ENCODE data around the gene ATF7.

The ATF7 gene

DNA sequence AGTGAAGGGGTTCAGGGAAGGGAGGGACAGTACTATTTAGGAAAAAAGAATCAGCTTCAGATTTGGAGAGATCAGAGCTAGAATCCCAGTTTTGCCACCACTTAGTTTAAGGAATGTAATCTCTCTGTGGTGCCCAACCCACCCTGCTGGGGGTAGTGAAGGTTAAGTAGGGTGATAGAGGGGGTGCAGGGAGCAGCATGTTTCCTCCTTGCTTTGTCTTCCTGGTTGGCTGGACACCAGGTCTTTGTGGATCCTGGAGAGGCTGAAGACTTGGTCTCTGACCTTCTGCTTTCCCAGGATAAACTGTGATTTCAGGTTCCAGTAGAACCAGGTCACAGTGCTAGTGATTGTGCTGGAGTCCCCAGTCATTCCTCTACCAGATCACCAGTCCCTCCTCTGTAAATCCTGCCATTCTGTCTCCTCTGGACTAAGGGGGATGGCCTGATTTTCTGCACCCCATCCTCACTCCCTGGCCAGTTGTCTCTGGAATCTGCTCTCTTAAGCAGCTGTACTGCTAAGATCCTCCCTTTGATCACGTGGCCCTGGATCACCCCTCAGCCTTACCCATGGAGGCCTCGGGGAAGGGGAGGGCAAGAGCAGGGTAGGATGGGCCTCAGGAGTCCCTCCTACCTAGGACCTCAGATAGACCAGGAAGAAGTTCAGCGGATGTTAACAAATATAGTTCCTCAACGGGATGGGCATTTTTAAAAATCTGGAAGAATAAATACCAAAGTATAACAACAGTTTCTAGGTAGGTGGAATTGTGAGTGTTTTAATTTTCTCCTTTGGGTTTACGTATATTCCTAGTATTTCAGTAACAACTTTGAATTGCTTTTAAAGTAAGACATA lies 130.1 kb downstream of the ATF7 start:
- Mint-ChIP-seq H3K36me3 (ENCODE audit: insufficient read depth) (peaks cover 23% of the 10 kb centered on the region), H3K27me3 (no peaks in the 10 kb centered on the region), H3K4me3 (no peak overlapping the region), H3K27ac (ENCODE audit: low read depth) (no peak overlapping the region), H3K4me1 (peaks cover 51% of the 10 kb centered on the region), H3K9me3 (no peaks in the 10 kb centered on the region)
- DNase-seq (ENCODE audit: low spot score in 2 of 2): no peak
- no peak for ATAC-seq (replicated peaks; ENCODE audit: extremely low read depth, poor library complexity, severe bottlenecking)

DNA sequence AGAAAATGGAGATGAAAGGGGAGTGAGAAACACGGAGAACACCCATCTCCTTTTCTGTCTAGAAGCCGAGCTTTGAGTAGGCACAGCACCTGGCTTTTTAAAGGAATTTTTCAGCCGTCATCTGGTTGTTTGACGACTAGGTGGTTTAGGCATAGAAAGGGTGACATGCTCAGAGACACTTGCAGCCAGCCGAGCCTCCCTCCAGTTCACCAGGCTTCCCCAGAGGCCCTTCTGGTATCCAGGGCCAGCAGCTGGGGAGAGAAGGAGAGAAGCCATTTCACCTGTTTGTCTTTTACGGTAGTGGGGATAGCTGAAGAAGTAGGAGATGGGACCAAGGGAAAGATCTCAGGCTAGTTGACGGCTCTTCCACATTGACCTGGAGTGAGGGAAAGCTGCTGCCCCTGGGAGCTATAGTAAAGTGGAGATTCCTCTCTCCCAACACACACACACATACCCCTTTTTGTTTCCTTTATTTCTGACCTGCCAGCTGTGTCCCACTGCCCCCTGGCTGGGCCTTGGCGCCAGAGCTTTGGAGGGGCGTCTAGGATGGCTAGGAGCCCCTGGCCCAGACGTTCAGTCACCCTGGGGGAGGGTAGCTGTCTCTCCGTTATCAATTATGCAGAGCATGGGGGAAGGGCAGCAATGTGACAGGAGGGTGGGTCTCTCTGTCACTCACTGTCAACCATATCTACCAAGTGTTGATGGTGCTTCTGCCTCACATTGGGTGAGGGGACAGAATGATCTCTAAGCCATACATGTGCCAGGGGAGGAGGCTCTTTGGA lies 132.4 kb downstream of the ATF7 start:
- peak; percentile 10 for ATAC-seq (replicated peaks; ENCODE audit: extremely low read depth, poor library complexity, severe bottlenecking)
- peaks cover 37% of the 10 kb centered on the region for H3K4me1 Mint-ChIP-seq
- DNase-seq (ENCODE audit: low spot score in 2 of 2): no peak
- no peaks in the 10 kb centered on the region for H3K27me3 Mint-ChIP-seq
- peak overlapping the region; percentile 82 for H3K4me3 Mint-ChIP-seq
- H3K9me3 Mint-ChIP-seq: no peaks in the 10 kb centered on the region
- peaks cover 17% of the 10 kb centered on the region for H3K36me3 Mint-ChIP-seq (ENCODE audit: insufficient read depth)
- peak overlapping the region; percentile 93 for H3K27ac Mint-ChIP-seq (ENCODE audit: low read depth)

DNA sequence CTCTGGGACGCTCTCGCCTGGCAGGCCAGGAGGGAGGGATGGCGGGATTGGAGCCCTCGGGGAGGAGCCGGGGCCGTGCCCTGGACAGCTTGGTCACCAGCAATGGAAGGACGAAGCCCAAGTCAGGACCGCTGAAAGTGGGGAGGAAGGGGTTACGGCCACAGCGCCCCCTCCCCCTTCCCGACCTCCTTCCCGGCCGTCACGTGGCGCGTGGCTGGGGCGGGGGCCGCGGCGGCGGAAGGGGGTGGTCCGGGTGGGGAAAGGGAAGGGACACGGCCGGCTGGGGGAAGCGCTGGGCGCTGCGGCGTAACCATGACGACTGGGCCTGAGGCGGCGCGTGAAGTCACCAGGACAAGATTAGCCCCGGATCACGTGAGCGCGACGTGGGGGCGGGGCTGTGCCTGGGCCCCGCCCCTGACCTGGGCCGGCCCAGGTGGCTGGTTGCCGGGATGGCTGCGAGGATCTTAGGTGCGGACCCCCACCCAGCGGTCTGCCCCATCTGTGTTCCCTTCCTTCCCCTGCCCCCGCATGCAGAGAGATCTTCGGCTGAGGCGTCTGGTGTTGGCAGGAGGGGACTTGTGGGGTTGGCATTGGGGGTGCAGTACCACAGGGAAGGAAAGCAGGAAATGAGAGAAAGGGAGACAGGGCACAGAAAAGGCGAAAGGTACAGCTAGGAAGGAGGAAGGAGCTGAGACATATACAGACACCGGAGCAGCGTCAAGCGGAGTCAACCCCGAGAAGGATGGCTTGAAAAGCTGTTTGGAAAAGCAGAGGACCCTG lies 133.2 kb downstream of the ATF7 start:
- peak; percentile 71 to 78 for DNase-seq (ENCODE audit: low spot score in 2 of 2)
- Mint-ChIP-seq H3K36me3 (ENCODE audit: insufficient read depth) (peaks cover 13% of the 10 kb centered on the region), H3K4me1 (peaks cover 32% of the 10 kb centered on the region), H3K27ac (ENCODE audit: low read depth) (peak overlapping the region; percentile 93), H3K9me3 (no peaks in the 10 kb centered on the region), H3K27me3 (no peaks in the 10 kb centered on the region), H3K4me3 (peak overlapping the region; percentile 82)
- ATAC-seq (replicated peaks; ENCODE audit: extremely low read depth, poor library complexity, severe bottlenecking): peak; percentile 93

DNA sequence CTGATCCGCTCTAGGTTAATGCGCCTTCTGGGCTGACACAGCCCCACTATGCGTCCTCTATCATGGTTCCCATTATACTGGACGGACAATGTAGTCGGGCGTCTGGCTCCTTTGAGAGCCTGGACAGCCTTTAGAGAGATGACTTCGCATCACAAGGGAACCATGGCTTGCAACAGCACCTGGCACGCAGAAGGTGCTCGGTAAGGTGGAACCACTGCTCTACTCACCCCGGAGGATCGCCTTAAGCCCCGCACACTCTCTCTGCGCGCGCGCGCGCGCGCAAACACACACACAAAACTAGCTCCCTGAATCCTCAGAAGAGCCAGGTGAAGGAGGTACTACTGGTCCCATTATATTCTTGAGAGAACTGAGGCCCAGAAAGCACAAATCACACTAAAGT lies 134.0 kb downstream of the ATF7 start:
- Mint-ChIP-seq H3K36me3 (ENCODE audit: insufficient read depth) (peaks cover 13% of the 10 kb centered on the region), H3K27me3 (no peaks in the 10 kb centered on the region), H3K4me3 (peak overlapping the region; percentile 82), H3K4me1 (peaks cover 34% of the 10 kb centered on the region), H3K9me3 (no peaks in the 10 kb centered on the region), H3K27ac (ENCODE audit: low read depth) (peak overlapping the region; percentile 93)
- DNase-seq (ENCODE audit: low spot score in 2 of 2): no peak
- ATAC-seq (replicated peaks; ENCODE audit: extremely low read depth, poor library complexity, severe bottlenecking): no peak

- Mint-ChIP-seq H3K27ac (ENCODE audit: low read depth) (no peak overlapping the region), H3K36me3 (ENCODE audit: insufficient read depth) (peaks cover 25% of the 10 kb centered on the region), H3K4me1 (peaks cover 39% of the 10 kb centered on the region), H3K27me3 (no peaks in the 10 kb centered on the region), H3K4me3 (no peak overlapping the region), H3K9me3 (no peaks in the 10 kb centered on the region)
- DNase-seq (ENCODE audit: low spot score in 2 of 2) (no peak), ATAC-seq (replicated peaks; ENCODE audit: extremely low read depth, poor library complexity, severe bottlenecking) (no peak)
Measured at GRCh38 chr12:53489242-53489864, 136.8 kb downstream of the ATF7 start.

DNA sequence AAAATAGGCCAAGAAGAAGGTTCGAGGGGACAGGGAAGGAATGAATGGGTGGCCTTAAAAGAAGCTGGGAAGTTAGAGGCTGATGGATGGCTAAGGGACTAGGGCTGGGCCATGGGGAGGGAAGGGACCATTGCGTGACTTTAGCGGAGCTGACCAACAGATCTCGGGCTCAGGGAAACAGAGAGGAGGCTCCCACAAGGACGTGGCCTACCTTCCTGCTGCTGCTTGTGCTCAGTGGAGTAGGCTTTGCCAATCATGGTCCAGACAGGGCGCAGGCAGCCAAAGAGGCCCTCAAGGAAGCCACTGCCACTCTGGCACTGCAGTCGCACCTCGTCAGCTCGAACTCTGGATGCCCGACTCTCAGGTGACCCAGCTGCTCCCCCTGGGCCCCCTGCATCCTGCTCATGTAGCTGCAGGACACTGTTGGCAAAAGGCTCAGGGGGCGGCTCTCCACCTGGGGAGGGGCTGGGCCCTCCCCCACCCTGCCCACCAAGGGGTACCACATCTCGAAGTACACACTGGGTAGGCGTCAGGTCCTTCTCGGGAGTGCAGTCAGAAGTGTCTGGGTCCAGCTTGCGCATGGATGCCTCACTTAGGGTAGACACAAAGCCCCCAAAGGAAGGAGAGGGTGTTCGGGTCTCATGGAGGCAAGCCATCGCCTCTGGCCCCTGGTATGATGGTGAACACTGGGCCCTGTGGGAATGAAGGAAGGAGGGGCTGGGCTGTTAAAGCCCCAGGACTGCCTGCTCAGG lies 139.3 kb downstream of the ATF7 start:
- peaks cover 18% of the 10 kb centered on the region for H3K4me1 Mint-ChIP-seq
- no peak for ATAC-seq (replicated peaks; ENCODE audit: extremely low read depth, poor library complexity, severe bottlenecking)
- no peak overlapping the region for H3K4me3 Mint-ChIP-seq
- H3K27ac Mint-ChIP-seq (ENCODE audit: low read depth): peak overlapping the region; percentile 75
- no peak for DNase-seq (ENCODE audit: low spot score in 2 of 2)
- H3K36me3 Mint-ChIP-seq (ENCODE audit: insufficient read depth): peaks cover 31% of the 10 kb centered on the region
- no peaks in the 10 kb centered on the region for H3K9me3 Mint-ChIP-seq
- H3K27me3 Mint-ChIP-seq: no peaks in the 10 kb centered on the region

- peak overlapping the region; percentile 75 for H3K27ac Mint-ChIP-seq (ENCODE audit: low read depth)
- peaks cover 38% of the 10 kb centered on the region for H3K36me3 Mint-ChIP-seq (ENCODE audit: insufficient read depth)
- H3K9me3 Mint-ChIP-seq: no peaks in the 10 kb centered on the region
- no peaks in the 10 kb centered on the region for H3K27me3 Mint-ChIP-seq
- H3K4me1 Mint-ChIP-seq: peaks cover 16% of the 10 kb centered on the region
- no peak overlapping the region for H3K4me3 Mint-ChIP-seq
- DNase-seq (ENCODE audit: low spot score in 2 of 2) (no peak), ATAC-seq (replicated peaks; ENCODE audit: extremely low read depth, poor library complexity, severe bottlenecking) (peak; percentile 44)
Measured at GRCh38 chr12:53485955-53486735, 140.0 kb downstream of the ATF7 start.

GRCh38 chr12:53484686-53485575 lies 141.3 kb downstream of the ATF7 start:
- H3K9me3 Mint-ChIP-seq: no peaks in the 10 kb centered on the region
- peaks cover 16% of the 10 kb centered on the region for H3K4me1 Mint-ChIP-seq
- peak overlapping the region; percentile 19 for H3K27ac Mint-ChIP-seq (ENCODE audit: low read depth)
- no peak overlapping the region for H3K4me3 Mint-ChIP-seq
- no peak for ATAC-seq (replicated peaks; ENCODE audit: extremely low read depth, poor library complexity, severe bottlenecking)
- no peak for DNase-seq (ENCODE audit: low spot score in 2 of 2)
- peaks cover 45% of the 10 kb centered on the region for H3K36me3 Mint-ChIP-seq (ENCODE audit: insufficient read depth)
- no peaks in the 10 kb centered on the region for H3K27me3 Mint-ChIP-seq

DNA sequence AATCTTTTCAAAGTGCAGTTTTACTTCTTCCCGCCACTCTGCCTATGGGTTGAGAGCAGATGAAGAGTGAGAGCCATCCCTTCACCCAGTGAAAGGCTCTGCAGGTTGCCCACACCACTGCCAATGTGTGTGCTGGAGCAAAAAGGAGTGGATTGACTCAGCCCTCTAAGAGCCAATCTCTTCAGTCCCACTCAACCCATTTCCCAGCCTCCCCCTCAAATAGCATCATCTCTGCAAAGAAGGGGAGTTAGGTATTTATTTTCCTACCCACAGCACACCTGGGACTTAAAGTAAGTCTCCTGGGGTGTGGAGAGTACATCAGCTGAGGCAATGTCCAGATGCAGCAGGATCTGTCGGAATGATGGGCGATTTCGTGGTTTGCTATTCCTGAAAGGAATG lies 142.2 kb downstream of the ATF7 start:
- no peak for DNase-seq (ENCODE audit: low spot score in 2 of 2)
- no peaks in the 10 kb centered on the region for H3K9me3 Mint-ChIP-seq
- H3K27me3 Mint-ChIP-seq: no peaks in the 10 kb centered on the region
- no peak overlapping the region for H3K4me3 Mint-ChIP-seq
- no peak for ATAC-seq (replicated peaks; ENCODE audit: extremely low read depth, poor library complexity, severe bottlenecking)
- H3K27ac Mint-ChIP-seq (ENCODE audit: low read depth): no peak overlapping the region
- peaks cover 16% of the 10 kb centered on the region for H3K4me1 Mint-ChIP-seq
- H3K36me3 Mint-ChIP-seq (ENCODE audit: insufficient read depth): peaks cover 52% of the 10 kb centered on the region

- peaks cover 16% of the 10 kb centered on the region for H3K4me1 Mint-ChIP-seq
- no peak for DNase-seq (ENCODE audit: low spot score in 2 of 2)
Measured at GRCh38 chr12:53483225-53483978, 142.8 kb downstream of the ATF7 start.

More at GRCh38 chr12:53483225-53483978, 142.8 kb downstream of the ATF7 start:
- Mint-ChIP-seq H3K27ac (ENCODE audit: low read depth) (no peak overlapping the region), H3K9me3 (no peaks in the 10 kb centered on the region), H3K36me3 (ENCODE audit: insufficient read depth) (peaks cover 54% of the 10 kb centered on the region), H3K27me3 (no peaks in the 10 kb centered on the region), H3K4me3 (no peak overlapping the region)
- no peak for ATAC-seq (replicated peaks; ENCODE audit: extremely low read depth, poor library complexity, severe bottlenecking)
